Ishikawa (cell line): Measurements from ENCODE around the gene AUP1.

ENCODE experiments used
- CEBPB ChIP-seq: IDR thresholded peaks from 2 replicates; pipeline ENCODE4 v1.6.1; 2012
- CREB1 ChIP-seq: IDR thresholded peaks from 2 replicates; pipeline ENCODE4 v1.6.1; 2012; ENCODE audit warnings: low read depth
- EGR1 ChIP-seq: IDR thresholded peaks from 2 replicates; pipeline ENCODE4 v1.6.1; 2012
- EP300 ChIP-seq: IDR thresholded peaks from 2 replicates; pipeline ENCODE4 v1.6.1; 2012; ENCODE audit warnings: borderline replicate concordance
- FOXM1 ChIP-seq: IDR thresholded peaks from 2 replicates; pipeline ENCODE4 v1.6.1; 2012; ENCODE audit warnings: low read depth, borderline replicate concordance
- MAX ChIP-seq: IDR thresholded peaks from 2 replicates; pipeline ENCODE4 v1.6.1; 2012
- NFIC ChIP-seq: IDR thresholded peaks from 2 replicates; pipeline ENCODE4 v1.6.1; 2012
- RAD21 ChIP-seq: IDR thresholded peaks from 2 replicates; pipeline ENCODE4 v1.6.1; 2012; ENCODE audit warnings: low read depth
- REST ChIP-seq: IDR thresholded peaks from 2 replicates; pipeline ENCODE4 v1.6.1; 2012; ENCODE audit warnings: low read depth, mild to moderate bottlenecking
- TAF1 ChIP-seq: IDR thresholded peaks from 2 replicates; pipeline ENCODE4 v1.6.1; 2012; ENCODE audit warnings: low read depth, mild to moderate bottlenecking
- TCF12 ChIP-seq: IDR thresholded peaks from 2 replicates; pipeline ENCODE4 v1.6.1; 2012; ENCODE audit warnings: low read depth
- TEAD4 ChIP-seq: IDR thresholded peaks from 2 replicates; pipeline ENCODE4 v1.6.1; 2012
- USF1 ChIP-seq: IDR thresholded peaks from 2 replicates; pipeline ENCODE4 v1.6.1; 2012
- YY1 ChIP-seq: IDR thresholded peaks from 2 replicates; pipeline ENCODE4 v1.6.1; 2012; ENCODE audit warnings: low read depth
- ZBTB7A ChIP-seq: IDR thresholded peaks from 2 replicates; pipeline ENCODE4 v1.6.1; 2012; ENCODE audit warnings: low read depth

AUP1 gene

GRCh38 chr2:74507926-74508520 lies 21.5 kb downstream of the AUP1 start:
- peak; percentile 95 for TF ChIP-seq ZBTB7A
- TF ChIP-seq YY1, result no peak

- TF ChIP-seq USF1 (peak; percentile 86), TCF12 (peak; percentile 71; the same call in 1 of the 2 replicates), MAX (peak; percentile 80), EP300 (no peak), RAD21 (no peak), CEBPB (peak; percentile 51; the same call in 1 of the 2 replicates), CREB1 (no peak), TAF1 (peak; percentile 86), YY1 (peak; percentile 95), TEAD4 (no peak), NFIC (peak; percentile 33; the same call in 1 of the 2 replicates), ZBTB7A (no peak; the same call in none of the 2 replicates), EGR1 (0 out of 2 replicates have a peak, but pooled peaks have one; percentile 56)
Observed at GRCh38 chr2:74507145-74507925, 22.2 kb downstream of the AUP1 start, which contains the start of gene PCGF1. Gene PCGF1, minus strand, starts transcription at chr2:74507695. Its CDS starts 27 bp downstream, at chr2:74507668.

- TF ChIP-seq TCF12, result no peak
- TF ChIP-seq TEAD4, result no peak
- no peak for TF ChIP-seq YY1
- TF ChIP-seq TAF1, result no peak
- TF ChIP-seq FOXM1, result no peak
- TF ChIP-seq MAX, result no peak
- no peak for TF ChIP-seq NFIC
- TF ChIP-seq RAD21, result no peak
- no peak for TF ChIP-seq EP300
- no peak for TF ChIP-seq REST
- no peak for TF ChIP-seq CREB1
- no peak for TF ChIP-seq EGR1
- TF ChIP-seq ZBTB7A, result no peak
- TF ChIP-seq USF1, result no peak
- TF ChIP-seq CEBPB, result no peak
Observed at GRCh38 chr2:74505448-74506246, 23.9 kb downstream of the AUP1 start.

GRCh38 chr2:74504591-74504990 lies 24.9 kb downstream of the AUP1 start:
- no peak for TF ChIP-seq NFIC
- no peak for TF ChIP-seq TEAD4
- TF ChIP-seq USF1, result no peak
- no peak for TF ChIP-seq YY1
- no peak for TF ChIP-seq CEBPB
- no peak for TF ChIP-seq RAD21
- TF ChIP-seq CREB1, result no peak
- TF ChIP-seq EGR1, result no peak
- TF ChIP-seq EP300, result no peak
- no peak for TF ChIP-seq TAF1
- no peak for TF ChIP-seq MAX

GRCh38 chr2:74503506-74504475 lies 25.7 kb downstream of the AUP1 start:
- TF ChIP-seq NFIC (no peak), EGR1 (no peak), RAD21 (no peak), MAX (no peak), EP300 (no peak), TEAD4 (no peak), CREB1 (no peak), TAF1 (no peak), USF1 (no peak), REST (no peak)
